NB4 (cell line): ENCODE measurements around the gene CHST11.
"Not testable (repeated sequence)": the region's sequence is repeated elsewhere in the genome, so short reads cannot be mapped to it uniquely, and the experiment has no call there.

Source experiments
- DNase-seq: peaks from one replicate; pipeline ENCODE4 v3.0.0; 2010; ENCODE audit warnings: low read depth
- H3K4me3 ChIP-seq: one replicate; pipeline ENCODE4 v1.5.1; 2011; ENCODE audit warnings: mild to moderate bottlenecking, low read depth, low read length, moderate library complexity
- CTCF ChIP-seq: IDR thresholded peaks from one replicate; pipeline ENCODE4 v1.5.1; 2012; ENCODE audit warnings: low read depth, low read length
- MYC ChIP-seq: IDR thresholded peaks from 2 replicates; pipeline ENCODE4 v1.6.1; 2011; ENCODE audit warnings: low read depth, low read length
- POLR2A ChIP-seq: IDR thresholded peaks from 2 replicates; pipeline ENCODE4 v1.6.1; 2011; ENCODE audit warnings: mild to moderate bottlenecking; ENCODE audit not compliant: insufficient read length; ENCODE audit errors: extremely low read depth
- TF ChIP-seq, protein P1 (sequence below): IDR thresholded peaks from 2 replicates; pipeline ENCODE4 v1.6.1; 2011; ENCODE audit warnings: low read depth, low read length

CHST11 gene

DNA sequence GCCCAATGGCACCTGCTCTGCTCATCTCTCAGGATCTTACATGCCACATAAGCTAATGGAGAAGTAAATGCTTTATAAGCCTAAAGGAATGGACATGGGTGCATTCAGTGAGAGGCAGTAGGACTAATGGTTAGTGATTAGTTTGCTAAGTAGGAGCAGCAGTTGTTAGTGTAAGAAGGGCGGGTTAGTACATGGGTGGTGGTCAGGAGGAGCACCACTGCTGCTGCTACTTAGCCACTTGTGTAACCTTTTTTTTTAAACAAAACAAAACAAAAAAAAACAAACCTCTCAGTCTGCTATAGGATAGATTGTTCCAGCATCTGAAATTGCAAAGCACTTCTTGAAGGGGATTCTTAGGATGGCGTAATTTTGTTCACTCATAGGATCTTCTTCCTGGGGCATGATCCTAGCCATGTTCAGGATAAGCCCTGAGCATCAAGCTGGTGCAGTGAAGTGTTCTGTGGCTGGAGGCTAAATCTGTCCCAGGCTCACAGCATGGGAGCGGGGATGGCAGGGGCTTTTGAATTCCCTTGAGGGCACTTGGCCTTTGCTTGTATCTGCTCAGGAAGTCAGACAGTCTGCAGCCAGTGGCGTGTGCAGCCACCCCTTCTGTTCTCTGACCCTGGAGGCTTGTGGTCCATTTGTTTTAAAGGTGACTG, 63.6 kb downstream of the CHST11 start:
- H3K4me3 ChIP-seq = no peak overlapping the region
- TF ChIP-seq POLR2A (no peak), CTCF (no peak), MYC (no peak)
- TF ChIP-seq, protein P1, sequence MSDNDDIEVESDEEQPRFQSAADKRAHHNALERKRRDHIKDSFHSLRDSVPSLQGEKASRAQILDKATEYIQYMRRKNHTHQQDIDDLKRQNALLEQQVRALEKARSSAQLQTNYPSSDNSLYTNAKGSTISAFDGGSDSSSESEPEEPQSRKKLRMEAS = no peak
- DNase-seq = peak; percentile 88

DNA sequence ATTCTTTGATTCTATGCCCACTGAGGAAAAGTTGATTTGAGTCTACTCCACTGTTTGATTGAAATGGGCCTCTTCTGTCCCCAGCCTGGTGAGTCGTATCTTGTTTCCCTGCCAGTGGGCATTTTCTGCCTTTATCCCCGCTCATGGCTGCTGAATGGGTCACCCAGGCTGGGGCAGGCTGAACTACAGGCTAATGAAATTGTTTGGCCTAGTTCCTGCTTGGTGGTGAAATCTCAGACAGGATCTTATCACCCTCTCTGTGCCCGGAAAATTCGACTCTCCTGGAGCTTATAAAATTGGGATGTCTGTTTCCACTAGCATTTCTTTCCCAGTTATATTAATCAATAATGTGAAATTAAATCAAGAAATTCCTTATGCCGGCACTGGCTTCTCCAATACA, 65.0 kb downstream of the CHST11 start:
- TF ChIP-seq MYC = no peak
- DNase-seq = no peak
- no peak overlapping the region for H3K4me3 ChIP-seq

DNA sequence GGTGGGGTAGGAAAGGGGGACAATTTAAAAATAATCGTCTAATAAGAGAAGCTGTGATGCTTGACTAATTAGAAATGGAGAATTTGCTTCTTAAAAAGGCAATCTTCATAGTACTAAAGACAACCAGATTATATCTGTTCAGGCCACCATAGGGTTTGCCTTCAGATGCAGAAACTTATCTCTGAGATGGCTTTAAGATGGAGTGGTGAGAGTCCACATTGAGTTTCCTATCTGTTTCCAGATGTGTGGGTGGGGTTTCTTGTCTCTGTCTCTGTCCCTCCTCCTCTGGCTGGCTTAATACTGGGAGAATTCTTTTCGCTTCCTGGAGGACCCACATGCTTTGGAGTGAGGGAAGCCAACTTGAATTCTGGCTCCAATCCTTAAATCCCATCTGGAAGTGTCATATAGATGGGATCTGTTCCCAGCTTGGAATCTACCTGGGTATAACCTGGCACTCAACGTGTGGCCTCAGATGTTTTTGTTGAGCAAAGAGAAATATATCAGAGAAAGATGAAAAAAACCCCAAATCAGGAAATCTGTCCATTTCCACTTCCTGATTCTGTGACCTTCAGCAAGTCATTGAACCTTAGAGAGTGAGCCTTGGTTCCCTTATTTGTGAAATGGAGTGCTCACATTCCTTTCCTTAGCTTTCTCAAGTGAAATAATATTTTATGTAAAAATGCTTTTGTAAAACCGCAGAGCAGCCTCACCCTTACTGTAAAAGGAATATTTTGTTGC, 66.4 kb downstream of the CHST11 start:
- no peak for TF ChIP-seq MYC
- peak; percentile 70 for DNase-seq
- H3K4me3 ChIP-seq = no peak overlapping the region

GRCh38 chr12:104524034-104524832, 67.5 kb downstream of the CHST11 start:
- no peak for DNase-seq
- TF ChIP-seq CTCF = no peak
- no peak for TF ChIP-seq MYC
- TF ChIP-seq, protein P1 = no peak
- TF ChIP-seq POLR2A = no peak
- H3K4me3 ChIP-seq = no peak overlapping the region

- H3K4me3 ChIP-seq = no peak overlapping the region
- TF ChIP-seq, protein P1 = no peak
- TF ChIP-seq CTCF (no peak), POLR2A (no peak), MYC (no peak)
- no peak for DNase-seq
Observed at GRCh38 chr12:104526320-104526719, 69.6 kb downstream of the CHST11 start.

DNA sequence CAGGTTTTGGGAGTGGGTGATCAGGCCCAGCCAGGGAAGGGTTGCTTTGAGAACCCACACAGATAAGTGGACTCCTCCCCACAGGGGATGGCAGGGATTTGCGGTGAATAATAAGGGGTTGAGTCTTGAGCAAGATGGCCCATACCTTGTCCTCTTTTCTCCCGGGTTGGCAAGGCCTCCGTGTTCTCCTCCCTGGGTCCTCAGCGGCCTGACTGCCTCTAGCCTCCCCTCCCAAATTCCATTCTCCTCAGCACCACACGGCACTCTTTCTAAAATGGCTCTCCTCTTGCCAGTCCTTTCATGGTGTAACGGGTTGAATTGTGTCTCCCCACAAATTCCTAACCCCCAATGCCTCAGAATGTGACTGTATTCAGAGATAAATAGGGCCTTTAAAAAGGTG, 70.0 kb downstream of the CHST11 start:
- TF ChIP-seq, protein P1 = no peak
- TF ChIP-seq POLR2A (no peak), CTCF (no peak), MYC (no peak)
- no peak for DNase-seq
- H3K4me3 ChIP-seq = no peak overlapping the region

DNA sequence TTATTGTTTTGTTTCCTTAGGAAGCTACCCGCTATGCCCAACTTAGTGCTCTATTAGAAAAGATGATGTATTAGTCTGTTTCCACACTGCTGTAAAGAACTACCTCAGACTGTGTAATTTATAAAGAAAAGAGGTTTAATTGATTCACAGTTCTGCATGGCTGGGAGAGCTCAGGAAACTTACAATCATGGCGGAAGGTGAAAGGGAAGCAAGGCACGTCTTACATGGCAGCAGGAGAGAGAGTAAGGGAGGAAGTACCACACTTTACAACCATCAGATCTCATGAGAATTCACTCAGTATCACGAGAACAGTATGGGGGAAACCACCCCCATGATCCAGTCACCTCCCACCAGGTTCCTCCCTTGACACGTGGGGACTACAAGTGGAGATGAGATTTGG, 70.9 kb downstream of the CHST11 start:
- not testable (repeated sequence) for H3K4me3 ChIP-seq, DNase-seq
